Panc1 (cell line): Measurements from ENCODE around the gene SMAD7.
A peak's percentile ranks its signal among the peaks of the same experiment; 100 is the strongest.

ENCODE experiments used
- POLR2AphosphoS5 ChIP-seq: IDR thresholded peaks from 2 replicates; pipeline ENCODE4 v1.6.1; 2012; ENCODE audit warnings: mild to moderate bottlenecking, low read depth, low read length, moderate library complexity
- TCF7L2 ChIP-seq: IDR thresholded peaks from 2 replicates; pipeline ENCODE4 v1.6.1; 2011; ENCODE audit warnings: mild to moderate bottlenecking, low read depth, low read length, inconsistent platforms
- TF ChIP-seq, protein P1 (sequence below): fragments of 450-650 bp; IDR thresholded peaks from 2 replicates; pipeline ENCODE4 v1.5.1; 2017; ENCODE audit warnings: mild to moderate bottlenecking

DNA sequence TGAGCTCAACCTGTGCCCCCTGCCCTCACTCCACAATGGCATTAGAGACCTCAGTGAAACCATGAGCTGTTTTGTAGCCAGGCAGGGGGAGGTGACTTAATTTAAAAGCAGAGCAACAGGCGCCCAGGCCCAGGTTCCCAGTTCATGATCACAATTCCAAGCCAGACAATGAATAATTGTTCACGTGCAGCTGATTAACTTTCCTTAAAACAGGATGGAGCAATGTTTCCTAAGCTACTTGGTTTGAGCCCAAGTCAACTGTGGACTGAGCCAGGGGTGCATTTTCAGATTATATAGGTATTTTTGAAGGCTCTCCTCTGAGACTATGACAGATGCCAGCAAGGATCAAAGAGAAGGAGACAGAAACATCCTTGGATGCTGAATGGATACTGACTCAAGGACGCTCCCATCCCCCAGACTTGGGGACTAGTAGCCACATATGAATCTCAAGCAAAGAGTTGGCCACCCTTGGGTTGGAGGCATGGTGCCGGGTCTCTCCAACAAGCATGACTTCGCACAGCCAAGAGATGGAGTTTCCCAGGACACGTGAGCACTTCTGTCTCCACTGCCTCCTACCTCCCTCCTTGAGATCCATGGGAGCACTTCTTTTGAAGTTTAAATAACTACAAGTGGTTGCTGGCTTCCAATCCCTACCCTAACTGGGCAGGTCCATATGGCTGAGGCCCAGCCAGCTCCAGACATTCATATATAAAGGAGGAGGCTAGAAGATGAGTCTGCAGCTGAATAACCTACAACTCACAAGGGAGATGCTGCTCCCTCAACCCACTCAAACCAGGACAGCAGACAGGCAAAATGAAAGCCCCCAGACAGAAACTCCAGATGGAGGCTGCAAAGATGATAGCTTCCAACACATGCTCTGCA lies 12.7 kb downstream of the SMAD7 start:
- TF ChIP-seq POLR2AphosphoS5 (no peak), TCF7L2 (0 out of 2 replicates have a peak, but pooled peaks have one; percentile 33)
- TF ChIP-seq, protein P1, sequence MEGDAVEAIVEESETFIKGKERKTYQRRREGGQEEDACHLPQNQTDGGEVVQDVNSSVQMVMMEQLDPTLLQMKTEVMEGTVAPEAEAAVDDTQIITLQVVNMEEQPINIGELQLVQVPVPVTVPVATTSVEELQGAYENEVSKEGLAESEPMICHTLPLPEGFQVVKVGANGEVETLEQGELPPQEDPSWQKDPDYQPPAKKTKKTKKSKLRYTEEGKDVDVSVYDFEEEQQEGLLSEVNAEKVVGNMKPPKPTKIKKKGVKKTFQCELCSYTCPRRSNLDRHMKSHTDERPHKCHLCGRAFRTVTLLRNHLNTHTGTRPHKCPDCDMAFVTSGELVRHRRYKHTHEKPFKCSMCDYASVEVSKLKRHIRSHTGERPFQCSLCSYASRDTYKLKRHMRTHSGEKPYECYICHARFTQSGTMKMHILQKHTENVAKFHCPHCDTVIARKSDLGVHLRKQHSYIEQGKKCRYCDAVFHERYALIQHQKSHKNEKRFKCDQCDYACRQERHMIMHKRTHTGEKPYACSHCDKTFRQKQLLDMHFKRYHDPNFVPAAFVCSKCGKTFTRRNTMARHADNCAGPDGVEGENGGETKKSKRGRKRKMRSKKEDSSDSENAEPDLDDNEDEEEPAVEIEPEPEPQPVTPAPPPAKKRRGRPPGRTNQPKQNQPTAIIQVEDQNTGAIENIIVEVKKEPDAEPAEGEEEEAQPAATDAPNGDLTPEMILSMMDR = no peak
